GM18502 (cell line): Measurements from ENCODE around the gene VWC2L.
A peak's percentile ranks its signal among the peaks of the same experiment; 100 is the strongest.

Experiments used
- ATAC-seq: cut with Tn5 transposase; IDR thresholded peaks from one replicate; pipeline ENCODE4 v1.9.1; 2021; ENCODE audit warnings: mild to moderate bottlenecking; ENCODE audit not compliant: unreplicated experiment, poor library complexity

The VWC2L gene

GRCh38 chr2:214533541-214533940, 122.7 kb downstream of the VWC2L start:
- no peak for ATAC-seq

GRCh38 chr2:214536625-214537024, 125.8 kb downstream of the VWC2L start:
- ATAC-seq = no peak

- ATAC-seq = no peak
Observed at GRCh38 chr2:214537929-214538328, 127.1 kb downstream of the VWC2L start.

- ATAC-seq = no peak
Observed at GRCh38 chr2:214542295-214542694, 131.4 kb downstream of the VWC2L start.

- ATAC-seq = no peak
Observed at GRCh38 chr2:214542866-214543265, 132.0 kb downstream of the VWC2L start.

- no peak for ATAC-seq
Observed at GRCh38 chr2:214543386-214543955, 132.6 kb downstream of the VWC2L start.

- ATAC-seq = no peak
Observed at GRCh38 chr2:214545898-214546542, 135.2 kb downstream of the VWC2L start.

GRCh38 chr2:214547931-214548330, 137.1 kb downstream of the VWC2L start:
- ATAC-seq = no peak

- no peak for ATAC-seq
Observed at GRCh38 chr2:214549946-214550345, 139.1 kb downstream of the VWC2L start.

- no peak for ATAC-seq
Observed at GRCh38 chr2:214550786-214551185, 139.9 kb downstream of the VWC2L start.

- no peak for ATAC-seq
Observed at GRCh38 chr2:214557884-214558283, 147.0 kb downstream of the VWC2L start.

- ATAC-seq = no peak
Observed at GRCh38 chr2:214558341-214558740, 147.5 kb downstream of the VWC2L start.

GRCh38 chr2:214560176-214560575, 149.3 kb downstream of the VWC2L start:
- ATAC-seq = no peak

GRCh38 chr2:214560618-214561190, 149.8 kb downstream of the VWC2L start:
- no peak for ATAC-seq

- ATAC-seq = no peak
Observed at GRCh38 chr2:214565246-214565645, 154.4 kb downstream of the VWC2L start.

GRCh38 chr2:214566457-214566856, 155.6 kb downstream of the VWC2L start:
- ATAC-seq = no peak

GRCh38 chr2:214569419-214570035, 158.7 kb downstream of the VWC2L start:
- no peak for ATAC-seq

- ATAC-seq = peak; percentile 44
Observed at GRCh38 chr2:214574084-214574781, 163.4 kb downstream of the VWC2L start.

GRCh38 chr2:214575030-214575429, 164.2 kb downstream of the VWC2L start:
- no peak for ATAC-seq

GRCh38 chr2:214575465-214575864, 164.6 kb downstream of the VWC2L start:
- no peak for ATAC-seq

GRCh38 chr2:214577769-214578168, 166.9 kb downstream of the VWC2L start:
- no peak for ATAC-seq
